Hepatocyte (in vitro differentiated cells): Measurements from ENCODE around the gene EIF6. TPM values are rescaled to one million over a fixed set of nuclear protein-coding genes. Genes with fewer than 3 reads are reported as not detected.

Source experiments
- DNase-seq: peaks from one replicate; pipeline ENCODE4 v3.0.0-alpha.2; 2016; ENCODE audit warnings: low spot score
- H2AFZ ChIP-seq: fragments of 200-600 bp; sonication (generic); 2 replicates; pipeline ENCODE4 v1.6.0; 2016; ENCODE audit warnings: antibody characterized with exemption, mild to moderate bottlenecking
- H3K27ac ChIP-seq: fragments of 200-600 bp; sonication (generic); 2 replicates; pipeline ENCODE4 v1.5.1; 2016; ENCODE audit warnings: mild to moderate bottlenecking
- H3K27me3 ChIP-seq: fragments of 200-600 bp; sonication (generic); 2 replicates; pipeline ENCODE4 v1.6.1; 2016
- H3K36me3 ChIP-seq: fragments of 200-600 bp; sonication (generic); replicated peaks from 2 replicates; pipeline ENCODE4 v1.5.1; 2016; ENCODE audit warnings: low read depth; ENCODE audit not compliant: insufficient read depth
- H3K4me1 ChIP-seq: fragments of 200-600 bp; sonication (generic); 2 replicates; pipeline ENCODE4 v1.5.1; 2016; ENCODE audit warnings: mild to moderate bottlenecking, moderate library complexity; ENCODE audit not compliant: insufficient read depth
- H3K4me2 ChIP-seq: fragments of 200-600 bp; sonication (generic); 2 replicates; pipeline ENCODE4 v1.6.0; 2016
- H3K4me3 ChIP-seq: fragments of 200-600 bp; sonication (generic); 2 replicates; pipeline ENCODE4 v1.5.1; 2016; ENCODE audit warnings: mild to moderate bottlenecking
- H3K79me2 ChIP-seq: fragments of 200-600 bp; sonication (generic); 2 replicates; pipeline ENCODE4 v1.6.0; 2017; ENCODE audit warnings: mild to moderate bottlenecking
- H3K9me2 ChIP-seq: fragments of 200-600 bp; sonication (generic); replicated peaks from 2 replicates; pipeline ENCODE4 v1.6.0; 2017; ENCODE audit warnings: mild to moderate bottlenecking; ENCODE audit not compliant: insufficient read depth
- H3K9me3 ChIP-seq: fragments of 200-600 bp; sonication (generic); 2 replicates; pipeline ENCODE4 v1.5.1; 2016; ENCODE audit warnings: low read depth, mild to moderate bottlenecking
- H4K20me1 ChIP-seq: fragments of 200-600 bp; sonication (generic); 2 replicates; pipeline ENCODE4 v1.6.0; 2016; ENCODE audit warnings: mild to moderate bottlenecking; ENCODE audit not compliant: insufficient read depth, poor library complexity, severe bottlenecking
- CTCF ChIP-seq: fragments of 200-600 bp; sonication (generic); IDR thresholded peaks from 2 replicates; pipeline ENCODE4 v1.5.1; 2016; ENCODE audit warnings: antibody characterized with exemption, mild to moderate bottlenecking; ENCODE audit not compliant: poor library complexity
- EZH2 ChIP-seq: fragments of 200-600 bp; sonication (generic); IDR thresholded peaks from 2 replicates; pipeline ENCODE4 v1.6.1; 2016; ENCODE audit warnings: antibody characterized with exemption, mild to moderate bottlenecking, borderline replicate concordance
- EZH2phosphoT487 ChIP-seq: fragments of 200-600 bp; sonication (generic); IDR thresholded peaks from one replicate; pipeline ENCODE4 v1.6.1; 2018; ENCODE audit warnings: antibody characterized with exemption, mild to moderate bottlenecking, low read depth, moderate library complexity; ENCODE audit not compliant: unreplicated experiment, severe bottlenecking
- WGBS: methylation state at CpG from one replicate; pipeline ENCODE4 v1.1.6; 2016; ENCODE audit warnings: low lambda C conversion rate; ENCODE audit errors: missing lambda C conversion rate; 5-methylcytosine and 5-hydroxymethylcytosine counted together
- polyA plus RNA-seq: library from polyadenylated mRNA; unstranded; fragments of >200 nt; fragmentation: Nextera tagmentation; extraction: Ambion mirVana; gene quantifications from 2 replicates; pipeline ENCODE4 v1.2.1, GENCODE V29; 2016
- total RNA-seq: library from RNA; depleted of rRNA; stranded (reverse); fragments of >200 nt; gene quantifications from 2 replicates; pipeline ENCODE4 v1.2.3, GENCODE V29; 2014

Gene EIF6
- total and polyA plus RNA-seq, 2 experiments from 2014 or later, result 112 to 230 TPM

GRCh38 chr20:35306931-35307517, 22.5 kb upstream of the EIF6 start:
- peak; percentile 85 for DNase-seq
- H3K79me2 ChIP-seq, result no peaks in the 10 kb centered on the region
- no peaks in the 10 kb centered on the region for H3K27me3 ChIP-seq
- H3K27ac ChIP-seq, result peak overlapping the region; percentile 93
- H3K4me2 ChIP-seq, result peak overlapping the region; percentile 35
- peaks cover 49% of the 10 kb centered on the region for H3K4me1 ChIP-seq
- no peaks in the 10 kb centered on the region for H3K36me3 ChIP-seq
- H3K9me2 ChIP-seq, result no peaks in the 10 kb centered on the region
- 42% methylated on average over 4 of the region's 4 CpGs for WGBS
- H2AFZ ChIP-seq, result no peak overlapping the region
- no peak overlapping the region for H3K4me3 ChIP-seq
- H4K20me1 ChIP-seq, result no peaks in the 10 kb centered on the region
- H3K9me3 ChIP-seq, result no peaks in the 10 kb centered on the region
- TF ChIP-seq EZH2, result no peak
- peak; percentile 69 for TF ChIP-seq CTCF
- TF ChIP-seq EZH2phosphoT487, result no peak

GRCh38 chr20:35305682-35306556, 21.3 kb upstream of the EIF6 start:
- H3K4me1 ChIP-seq, result peaks cover 49% of the 10 kb centered on the region
- no peaks in the 10 kb centered on the region for H4K20me1 ChIP-seq
- DNase-seq, result peak; percentile 94
- no peak overlapping the region for H2AFZ ChIP-seq
- H3K27me3 ChIP-seq, result no peaks in the 10 kb centered on the region
- H3K36me3 ChIP-seq, result no peaks in the 10 kb centered on the region
- H3K4me2 ChIP-seq, result peak overlapping the region; percentile 35
- WGBS, result 78% methylated on average over 12 of the region's 12 CpGs
- H3K79me2 ChIP-seq, result no peaks in the 10 kb centered on the region
- TF ChIP-seq CTCF, result no peak
- no peak for TF ChIP-seq EZH2
- TF ChIP-seq EZH2phosphoT487, result no peak
- peak overlapping the region; percentile 98 for H3K27ac ChIP-seq
- H3K9me2 ChIP-seq, result no peaks in the 10 kb centered on the region
- no peaks in the 10 kb centered on the region for H3K9me3 ChIP-seq
- no peak overlapping the region for H3K4me3 ChIP-seq

- DNase-seq, result peak; percentile 4
- 97% methylated on average over 6 of the region's 6 CpGs for WGBS
- no peaks in the 10 kb centered on the region for H3K36me3 ChIP-seq
- no peak overlapping the region for H3K4me2 ChIP-seq
- H3K27me3 ChIP-seq, result no peaks in the 10 kb centered on the region
- no peak overlapping the region for H2AFZ ChIP-seq
- H3K4me3 ChIP-seq, result no peak overlapping the region
- H4K20me1 ChIP-seq, result no peaks in the 10 kb centered on the region
- TF ChIP-seq CTCF (no peak), EZH2 (no peak), EZH2phosphoT487 (no peak)
- no peaks in the 10 kb centered on the region for H3K79me2 ChIP-seq
- H3K9me3 ChIP-seq, result no peaks in the 10 kb centered on the region
- no peaks in the 10 kb centered on the region for H3K9me2 ChIP-seq
- H3K4me1 ChIP-seq, result peaks cover 49% of the 10 kb centered on the region
- H3K27ac ChIP-seq, result peak overlapping the region; percentile 98
Observed at GRCh38 chr20:35304956-35305355, 20.4 kb upstream of the EIF6 start.
